NCI-H82 (cell line): ENCODE results near the gene PGM5.

Source experiments
- DNase-seq: peaks from one replicate; lab custom pipeline; 2025; lab: John Stamatoyannopoulos, UW

PGM5 gene

DNA sequence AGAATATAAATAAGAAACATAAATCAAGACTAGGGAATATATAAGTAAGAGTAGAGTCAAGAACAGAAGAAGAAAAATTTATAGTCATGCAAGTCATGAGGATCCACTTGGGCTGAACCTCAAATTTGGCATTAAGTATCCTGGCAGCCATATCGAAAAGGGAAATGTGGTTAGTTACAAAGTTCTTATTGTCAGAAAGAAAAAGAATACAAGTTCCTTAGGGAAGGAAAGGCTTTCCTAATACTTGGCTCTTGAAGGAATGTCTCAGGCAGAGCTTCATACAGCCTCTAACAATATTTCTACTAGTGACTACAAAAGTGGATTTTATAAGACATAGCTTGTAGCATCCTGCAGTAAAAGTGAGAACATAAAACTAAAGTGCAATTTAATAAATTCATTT lies 138.8 kb downstream of the PGM5 start:
- no peak for DNase-seq

DNA sequence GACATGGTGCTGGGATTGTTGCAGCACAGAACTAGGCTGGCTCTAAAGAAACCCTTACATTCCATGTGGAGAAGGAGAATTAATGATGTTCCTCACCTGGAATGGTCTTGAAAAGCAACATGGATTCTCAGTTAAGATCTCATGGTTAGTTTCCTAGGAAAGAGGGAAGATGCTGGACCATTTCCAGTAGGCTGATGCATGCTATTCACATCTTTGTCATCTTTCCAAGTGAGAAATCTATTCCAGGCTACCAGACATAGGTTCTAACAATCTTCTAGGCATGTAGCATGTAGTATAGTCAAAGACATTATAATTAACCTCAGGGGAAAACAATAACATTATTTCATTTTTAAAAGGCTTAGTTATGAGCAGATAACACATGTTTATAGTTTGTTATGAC lies 139.9 kb downstream of the PGM5 start:
- no peak for DNase-seq

DNA sequence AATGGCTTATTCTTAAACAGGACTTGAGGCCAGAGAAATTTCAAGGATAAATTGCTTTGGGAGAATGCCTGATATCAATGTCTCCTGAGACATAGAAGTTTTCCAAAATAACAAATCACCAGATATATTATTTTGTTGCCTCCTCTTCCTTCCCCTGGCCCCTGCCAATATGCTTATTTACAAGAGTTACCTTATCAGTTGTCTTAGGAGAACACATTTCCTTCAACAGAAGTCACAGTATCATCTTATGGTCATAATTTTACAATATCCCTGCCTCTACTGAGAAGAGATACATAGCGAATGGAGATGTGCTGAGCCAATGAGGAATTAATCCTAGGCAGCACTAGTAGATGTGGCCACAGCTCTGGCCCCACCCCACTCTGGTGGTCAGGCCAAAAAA lies 141.2 kb downstream of the PGM5 start:
- DNase-seq, result no peak

DNA sequence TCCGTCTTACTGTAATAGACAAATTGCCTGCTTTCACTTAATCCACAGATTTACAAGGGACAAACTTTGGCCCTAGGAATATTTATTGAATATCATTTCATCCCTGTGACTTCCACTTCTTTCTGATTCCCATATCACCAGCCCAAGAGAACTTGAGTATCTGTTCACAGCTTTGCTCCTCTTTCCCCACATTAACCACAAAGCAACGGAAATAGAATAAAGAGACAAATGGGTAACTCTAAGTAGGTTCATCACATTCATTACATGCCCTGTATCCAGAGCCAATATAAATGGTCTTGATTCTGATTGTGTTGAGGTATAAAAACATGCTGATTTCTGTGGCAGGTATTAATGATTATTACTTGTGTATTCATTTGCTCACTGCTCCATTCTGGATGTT lies 142.4 kb downstream of the PGM5 start:
- no peak for DNase-seq

DNA sequence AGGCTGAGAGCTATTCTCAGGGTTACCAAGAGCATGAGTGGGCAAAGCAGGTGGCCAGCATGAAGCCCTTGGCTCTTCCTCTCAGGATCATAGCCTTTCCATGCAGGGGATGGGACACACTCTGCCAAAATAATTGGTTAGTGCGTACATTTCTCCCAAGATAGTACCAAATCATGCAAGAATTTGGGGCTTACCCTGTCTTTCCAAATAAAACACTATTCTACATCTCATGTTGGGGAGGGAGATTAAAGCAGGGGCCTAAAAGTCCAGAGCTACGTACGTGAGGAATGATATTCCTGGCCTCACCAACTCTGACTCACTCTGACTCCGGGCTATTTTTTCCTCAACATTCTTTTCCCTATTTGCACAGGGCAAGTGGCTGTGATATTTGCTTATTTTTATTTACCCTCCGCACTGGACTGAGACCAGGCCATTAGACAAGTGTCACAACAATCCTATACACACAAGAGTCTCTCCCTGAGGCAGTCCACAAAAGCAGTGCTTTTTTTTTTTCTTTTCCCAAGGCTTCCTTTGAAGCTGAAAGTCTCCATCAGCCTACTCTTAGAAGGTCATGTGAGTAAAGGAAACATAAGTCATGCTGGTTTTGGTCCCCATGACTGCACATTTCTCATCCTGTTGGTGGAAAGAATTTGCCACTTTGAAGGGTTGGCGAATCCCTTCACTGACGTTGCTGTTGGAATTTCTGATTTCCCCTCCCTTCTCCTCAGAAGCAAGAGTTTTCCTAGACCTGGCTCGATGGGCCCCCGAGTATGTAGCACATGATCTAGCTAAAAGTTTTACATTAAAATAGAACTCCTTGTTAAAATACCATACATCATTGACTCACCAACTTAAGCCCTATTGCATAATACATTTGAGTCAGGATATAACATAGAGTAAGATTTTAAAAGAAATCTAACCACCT lies 144.3 kb downstream of the PGM5 start:
- no peak for DNase-seq

DNA sequence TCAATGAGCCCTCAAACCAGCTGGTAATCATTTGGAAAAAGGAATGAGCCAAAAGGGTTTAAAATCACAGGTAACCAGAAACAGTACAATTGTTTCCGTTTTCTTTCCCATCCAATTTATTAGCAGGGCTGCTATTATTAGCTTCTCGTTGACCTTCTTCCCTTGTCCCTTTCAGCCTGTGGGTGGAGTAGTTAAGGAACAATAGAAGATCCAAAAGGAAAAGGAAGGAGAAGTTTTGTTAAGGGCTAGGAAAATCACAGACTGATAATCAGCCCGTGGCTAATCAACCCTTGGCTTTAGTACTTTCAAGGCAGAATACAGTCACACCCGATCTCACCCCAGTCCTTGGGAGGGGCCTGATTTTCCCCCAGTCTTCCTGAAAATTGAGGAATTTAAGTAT lies 145.9 kb downstream of the PGM5 start:
- no peak for DNase-seq

DNA sequence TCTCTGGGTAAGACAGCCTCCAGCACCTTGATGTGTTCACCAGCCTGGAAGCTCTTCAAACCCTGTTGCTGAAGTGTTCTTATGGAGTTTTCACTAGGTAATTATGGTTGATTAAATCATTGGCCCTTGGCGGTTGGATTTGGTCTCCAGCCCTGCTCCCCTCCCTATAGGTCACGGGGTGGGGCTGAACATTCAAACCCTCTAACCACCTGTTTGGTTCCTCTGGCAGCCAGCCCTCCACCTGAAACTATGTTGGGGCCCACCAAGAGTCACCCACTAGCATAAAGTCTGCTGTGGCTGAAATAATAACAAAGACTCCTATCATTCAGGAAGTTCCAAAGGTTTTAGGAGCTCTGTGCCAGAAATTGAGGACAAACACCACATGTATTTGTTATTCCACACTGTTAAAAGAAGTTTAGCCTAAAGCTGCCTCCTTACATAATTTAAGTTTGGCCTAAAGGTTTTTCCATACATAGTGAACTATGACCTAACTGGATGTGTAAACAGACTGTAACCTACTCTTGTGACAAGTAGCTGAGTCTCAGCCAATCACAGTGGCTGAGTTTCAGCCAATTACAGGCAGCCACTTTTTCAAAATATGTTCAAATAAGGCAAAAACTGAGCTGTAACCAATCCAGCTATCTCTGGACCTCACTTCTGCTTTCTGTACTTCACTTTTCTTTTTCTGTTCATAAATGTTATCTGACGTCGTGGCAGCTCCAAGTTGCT lies 149.4 kb downstream of the PGM5 start:
- DNase-seq, result no peak

DNA sequence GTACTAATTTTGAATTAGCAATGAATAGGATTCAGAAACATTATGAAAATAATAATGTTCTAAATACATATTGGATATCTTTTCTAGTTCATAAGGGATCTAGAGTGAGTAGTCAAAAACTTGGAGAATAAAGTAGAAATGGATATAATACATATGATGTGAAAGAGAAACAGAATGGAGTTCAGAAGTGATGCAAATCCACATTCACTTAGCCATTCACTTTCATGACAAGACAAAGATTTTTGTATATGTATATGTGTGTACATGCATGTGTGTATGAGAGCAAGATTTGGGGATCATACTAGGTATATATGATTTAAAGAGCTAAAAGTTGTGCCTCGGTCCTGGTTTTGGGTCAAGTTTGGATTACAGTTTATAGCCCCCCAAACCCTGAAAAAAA lies 150.1 kb downstream of the PGM5 start:
- DNase-seq, result no peak

DNA sequence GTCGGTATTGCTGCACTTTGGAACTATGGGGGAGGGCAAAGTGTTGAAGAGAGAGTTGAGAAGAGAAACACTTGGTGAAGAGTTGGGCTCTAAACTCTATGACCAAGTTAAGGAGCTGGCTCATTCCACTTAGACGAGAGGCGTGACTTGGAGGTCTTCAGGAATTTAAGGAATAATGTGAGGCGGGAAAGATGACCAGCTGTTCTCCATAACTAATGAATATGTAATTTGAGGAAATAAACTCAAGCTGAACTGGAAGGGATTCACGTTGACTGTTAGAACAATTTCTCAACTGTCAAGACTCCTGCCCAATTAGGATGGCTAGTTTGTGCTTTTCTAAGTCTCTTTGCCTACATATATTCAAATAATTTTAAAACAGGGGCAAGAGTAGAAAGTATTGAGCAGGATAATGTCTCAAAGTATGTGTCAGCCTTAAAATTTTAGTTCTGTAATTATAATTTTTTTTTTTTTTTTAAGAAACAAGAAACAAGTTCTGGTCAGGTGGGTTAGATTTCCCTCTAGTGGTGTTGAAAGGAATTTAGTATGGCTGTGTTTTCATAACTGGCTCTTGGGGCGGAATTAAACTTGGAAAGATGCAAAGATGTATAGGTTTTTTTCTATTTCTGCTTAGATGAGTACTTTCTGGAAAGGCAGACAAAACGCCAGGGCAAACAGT lies 150.9 kb downstream of the PGM5 start:
- peak; percentile 42 for DNase-seq

DNA sequence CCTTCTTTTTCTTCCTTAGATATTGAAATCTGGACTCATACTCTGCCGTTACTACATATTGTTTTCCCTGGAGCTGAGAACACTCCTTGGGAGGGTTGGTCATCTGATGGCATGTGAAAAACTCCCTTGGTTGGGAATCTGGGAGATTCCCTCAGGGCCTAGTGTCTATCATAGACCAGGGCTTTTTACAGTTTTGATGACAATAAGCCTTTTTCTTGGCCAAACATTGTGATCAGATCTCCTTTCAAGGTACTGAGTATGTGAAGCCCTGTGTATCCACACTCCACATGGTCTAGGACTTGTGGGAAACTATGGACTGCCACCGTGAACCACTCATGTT lies 151.4 kb downstream of the PGM5 start:
- DNase-seq, result no peak

DNA sequence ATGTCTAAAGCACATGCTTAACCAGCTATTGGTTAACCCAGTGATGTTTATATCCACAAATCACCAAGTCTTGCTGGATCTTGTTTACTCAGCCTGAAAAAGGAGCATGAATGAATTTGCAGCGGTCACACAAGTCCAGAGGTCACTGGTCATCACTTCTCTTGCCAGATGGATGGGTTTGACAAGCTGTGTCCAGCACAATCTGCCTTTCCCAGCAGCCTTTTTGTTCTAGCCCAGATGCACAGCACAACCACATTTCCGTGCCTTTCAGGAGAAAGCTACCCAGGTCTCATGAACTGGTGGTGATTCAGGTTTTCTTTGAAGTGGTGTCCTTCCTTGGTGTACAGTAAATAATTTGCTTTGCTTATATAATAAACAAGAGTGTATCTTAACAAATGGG lies 152.1 kb downstream of the PGM5 start:
- DNase-seq, result no peak

DNA sequence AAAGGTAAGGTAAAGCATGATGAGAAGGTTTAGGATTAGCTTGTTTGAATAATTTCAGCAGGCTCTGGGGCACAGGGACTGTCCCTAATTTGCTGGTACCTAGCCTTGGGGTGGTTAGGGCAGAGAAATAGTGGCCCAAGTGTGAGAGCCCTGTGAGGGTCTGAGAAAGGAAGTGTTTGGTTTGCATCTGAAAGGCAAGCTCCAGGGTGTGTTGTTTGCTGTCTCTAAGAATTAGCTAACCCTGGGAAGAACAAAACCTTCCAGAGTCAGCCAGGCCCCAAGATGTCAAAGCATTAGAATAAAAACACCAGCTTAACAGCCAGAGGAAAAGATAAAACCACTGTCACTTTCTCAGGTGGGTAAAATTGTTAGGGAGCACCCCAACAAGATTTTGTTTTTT lies 153.3 kb downstream of the PGM5 start:
- DNase-seq, result no peak

DNA sequence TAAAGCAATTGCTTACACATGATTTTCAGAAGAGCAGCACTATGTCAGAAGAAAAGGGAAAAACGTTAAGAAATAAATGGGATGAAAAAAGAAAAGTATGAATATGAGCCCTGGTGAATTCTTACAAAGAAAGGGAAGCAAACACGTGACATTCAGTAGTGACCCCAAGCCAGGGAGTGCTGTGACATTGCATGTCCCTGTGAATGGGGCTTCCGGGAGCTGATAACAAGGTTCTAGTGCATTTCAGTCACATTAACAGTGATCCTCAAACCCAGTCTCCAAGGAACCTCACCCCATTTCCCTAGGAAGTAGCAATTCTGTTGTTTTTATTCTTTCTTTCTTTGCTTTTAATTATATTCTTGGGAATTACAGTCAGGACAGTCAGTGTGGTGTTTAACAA lies 157.0 kb downstream of the PGM5 start:
- DNase-seq, result no peak

DNA sequence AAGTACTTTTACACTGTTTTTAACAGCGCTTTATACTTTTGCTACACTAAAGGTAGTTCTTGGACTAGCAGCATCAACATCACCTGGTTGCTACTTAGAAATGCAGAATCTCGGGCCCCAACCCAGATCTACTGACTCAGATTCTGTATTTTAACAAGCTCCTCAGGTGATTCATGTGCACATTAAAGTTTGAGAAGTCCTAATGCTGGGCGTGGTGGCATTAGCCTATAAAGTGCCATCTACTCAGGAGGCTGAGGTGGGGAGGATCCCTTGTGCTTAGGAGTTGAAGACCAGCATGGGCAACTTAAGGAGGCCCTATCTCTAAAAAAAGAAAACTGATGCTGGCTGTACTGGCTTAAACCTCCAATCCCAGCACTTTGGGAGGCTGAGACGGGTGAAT lies 157.6 kb downstream of the PGM5 start:
- no peak for DNase-seq

DNA sequence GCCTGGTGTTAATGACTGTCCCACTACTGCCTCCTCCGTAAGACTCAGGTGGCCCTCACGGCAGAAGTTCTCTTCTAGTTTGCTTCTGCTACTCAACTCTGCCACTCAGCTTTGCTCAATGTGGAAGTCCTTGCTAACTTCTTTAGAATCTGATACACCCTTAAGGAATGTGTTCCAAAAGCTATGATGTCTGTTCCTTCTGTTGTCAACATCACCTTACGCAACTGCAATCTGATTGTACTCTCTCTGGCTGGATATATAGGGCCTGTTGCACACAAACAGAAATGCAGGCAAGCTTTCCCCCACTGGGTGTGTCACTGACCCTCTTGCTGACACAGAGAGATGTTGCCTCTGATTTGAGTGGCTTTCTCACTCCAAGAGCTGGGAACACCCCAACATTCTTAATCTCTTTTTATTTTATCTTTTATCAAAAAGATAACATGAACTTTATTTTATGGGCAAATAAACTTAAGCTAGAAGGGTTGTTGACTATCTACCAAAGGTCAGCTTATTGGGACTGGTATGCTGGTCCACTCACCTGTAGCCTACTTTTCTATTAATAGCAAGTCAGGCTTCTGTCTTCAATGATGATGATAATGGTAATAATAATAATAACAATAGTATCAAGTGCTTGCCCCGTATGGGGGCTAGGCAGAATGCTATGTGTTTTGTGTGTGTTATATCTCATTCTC lies 159.1 kb downstream of the PGM5 start:
- DNase-seq, result no peak

DNA sequence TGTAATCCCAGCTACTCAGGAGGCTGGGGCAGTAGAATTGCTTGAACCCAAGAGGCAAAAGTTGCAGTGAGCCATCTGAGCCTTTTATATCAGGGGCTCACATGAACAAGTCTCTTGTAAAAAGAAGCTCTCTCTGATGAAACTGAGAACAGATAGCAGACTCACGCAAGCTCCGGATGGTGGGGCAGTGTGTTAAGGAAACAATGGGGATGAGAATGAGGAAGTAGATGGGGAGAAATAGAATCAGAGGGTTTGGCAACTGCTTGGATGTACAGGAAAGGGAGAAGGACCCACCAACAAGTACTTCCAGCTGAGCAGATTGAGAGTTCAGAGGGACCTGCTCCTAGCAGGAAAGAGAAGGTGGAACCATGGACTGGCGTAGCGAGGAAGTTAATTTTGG lies 165.7 kb downstream of the PGM5 start:
- no peak for DNase-seq

DNA sequence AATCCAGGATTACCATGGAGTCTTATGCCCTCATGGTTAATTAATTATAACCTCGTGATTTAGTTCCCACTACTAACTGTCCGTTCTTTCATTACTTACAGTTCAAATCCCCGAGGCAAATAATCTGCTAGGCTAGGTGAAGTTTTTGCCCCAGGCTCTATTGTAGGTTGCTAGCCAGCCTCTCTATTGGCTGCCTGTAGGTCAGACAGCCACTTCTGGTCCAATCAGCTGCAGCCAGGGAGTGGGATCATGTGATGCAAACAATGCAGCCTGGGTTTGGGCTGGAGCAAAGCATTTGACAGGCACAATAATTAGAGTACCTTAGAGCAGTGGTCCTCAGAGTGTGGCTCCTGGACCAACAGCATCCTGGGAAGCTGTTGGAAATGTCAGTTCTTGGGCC lies 166.5 kb downstream of the PGM5 start:
- DNase-seq, result peak; percentile 3

DNA sequence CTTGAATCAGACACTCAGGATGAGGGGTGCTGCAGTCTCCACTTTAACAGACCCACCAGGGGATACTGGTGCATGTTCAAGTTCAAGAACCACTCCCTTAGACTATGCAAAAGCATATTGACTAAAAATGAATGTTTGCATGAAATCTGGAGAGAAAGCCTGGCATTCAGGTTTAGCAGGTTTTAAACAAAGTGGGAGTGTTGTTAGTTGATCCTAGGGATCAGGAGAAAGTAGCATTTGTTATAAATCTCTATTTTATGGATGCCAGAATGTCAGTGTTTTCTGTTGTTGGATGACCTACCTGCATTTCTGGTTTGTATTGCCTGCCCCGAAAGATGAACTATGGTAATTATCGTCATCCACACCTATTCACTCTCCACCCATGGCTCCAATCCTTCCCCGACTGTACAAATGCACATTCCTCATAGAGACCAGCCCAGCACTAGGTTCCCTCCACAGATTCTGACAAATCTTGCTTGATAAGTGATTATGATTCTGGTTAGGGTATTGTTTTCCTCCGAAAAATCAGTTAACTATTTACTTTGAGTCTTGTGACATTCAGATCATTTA lies 167.0 kb downstream of the PGM5 start:
- DNase-seq, result no peak

DNA sequence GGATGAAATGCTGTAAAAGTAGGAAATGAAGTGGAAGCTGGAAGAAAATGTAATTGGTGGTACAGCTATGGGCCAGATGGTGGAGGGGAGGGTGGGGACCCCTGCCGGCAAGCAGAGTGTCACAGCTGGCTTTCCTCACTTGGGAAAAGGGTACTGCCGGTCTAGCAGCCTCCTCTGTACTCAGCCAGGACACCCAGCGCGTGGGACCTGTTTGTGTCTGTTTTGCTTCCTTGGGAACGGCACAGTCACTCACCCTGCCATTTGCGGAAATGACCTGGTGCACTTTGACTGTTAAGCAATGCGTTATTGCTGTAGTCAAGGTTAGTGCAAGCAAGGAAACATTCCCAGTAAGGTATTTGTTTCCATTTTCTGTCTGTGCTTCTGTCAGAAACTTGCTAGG lies 174.2 kb downstream of the PGM5 start:
- DNase-seq, result peak; percentile 32

DNA sequence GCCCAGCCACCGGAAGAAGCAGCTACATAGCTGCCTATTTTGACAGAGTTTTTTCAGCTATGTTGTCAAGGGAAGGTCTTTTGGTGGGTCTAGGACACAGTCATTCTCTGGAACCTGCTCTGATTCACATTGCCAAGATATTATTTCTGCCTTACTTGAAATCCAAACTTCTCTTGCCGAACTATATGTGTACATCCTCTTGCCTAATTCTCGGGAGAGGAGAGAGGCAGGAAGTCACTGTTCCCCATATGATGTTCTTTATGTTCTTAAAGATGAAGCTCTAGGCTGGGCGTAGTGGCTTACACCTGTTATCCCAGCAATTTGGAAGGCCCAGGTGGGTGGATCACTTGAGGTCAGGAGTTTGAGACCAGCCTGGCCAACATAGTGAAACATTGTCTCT lies 175.7 kb downstream of the PGM5 start:
- no peak for DNase-seq

DNA sequence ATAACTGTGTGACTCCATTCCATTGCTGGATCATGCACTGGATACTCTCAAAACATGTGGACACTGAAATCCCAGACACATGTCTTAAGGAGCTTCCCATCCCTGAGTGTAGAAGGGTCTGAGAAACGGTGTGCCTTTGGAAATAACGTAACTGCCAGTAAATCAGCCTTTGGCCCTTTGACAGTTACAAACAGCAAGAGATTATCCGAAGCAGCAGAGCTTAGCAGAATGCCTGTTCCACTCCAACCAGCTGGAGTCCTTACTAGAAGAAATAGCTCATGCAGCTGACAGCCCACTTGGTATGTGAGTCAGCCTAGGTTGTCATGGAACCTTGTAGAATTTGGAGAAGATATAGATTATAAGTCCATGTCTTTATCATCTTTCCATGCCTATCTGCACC lies 177.3 kb downstream of the PGM5 start:
- peak; percentile 77 for DNase-seq
